H1 (cell line): ENCODE data around the gene FGF19. TPM values are rescaled to one million over a fixed set of nuclear protein-coding genes. Genes with fewer than 3 reads are reported as not detected.

Experiments used
- JUN ChIP-seq: IDR thresholded peaks from 2 replicates; pipeline ENCODE4 v1.6.1; 2011; ENCODE audit warnings: low read depth, mild to moderate bottlenecking, improper control_type of control experiment, low read length
- PHF8 ChIP-seq: fragments of 200-600 bp; sonication (generic); conservative IDR thresholded peaks from 2 replicates; pipeline ENCODE4 v1.7.1; 2012; ENCODE audit warnings: low read depth, mild to moderate bottlenecking, inconsistent platforms, low read length, moderate library complexity
- RAD21 ChIP-seq, 2 experiments: IDR thresholded peaks in 1 of 2; conservative IDR thresholded peaks in 1 of 2; 2 replicates each; pipeline ENCODE4 v1.6.1; 2011; ENCODE audit warnings: low read depth in 2 of 2, low read length in 2 of 2, improper control_type of control experiment in 1 of 2, inconsistent platforms in 1 of 2, mild to moderate bottlenecking in 1 of 2, moderate library complexity in 1 of 2
- SIN3A ChIP-seq, 2 experiments: IDR thresholded peaks in 1 of 2; conservative IDR thresholded peaks in 1 of 2; 2 replicates each; pipeline ENCODE4 v1.6.1; 2011 to 2012; ENCODE audit warnings: low read length in 2 of 2, improper control_type of control experiment in 1 of 2, low read depth in 1 of 2, mild to moderate bottlenecking in 1 of 2
- SP4 ChIP-seq: IDR thresholded peaks from 2 replicates; pipeline ENCODE4 v1.6.1; 2012; ENCODE audit warnings: low read length, inconsistent platforms
- SRF ChIP-seq: IDR thresholded peaks from 2 replicates; pipeline ENCODE4 v1.6.1; 2011; ENCODE audit warnings: mild to moderate bottlenecking, low read depth, low read length, moderate library complexity
- ZNF274 ChIP-seq: IDR thresholded peaks from 2 replicates; pipeline ENCODE4 v1.7.0; 2012; ENCODE audit warnings: low read length, borderline replicate concordance; ENCODE audit errors: extremely low read depth
- polyA plus RNA-seq, 7 experiments: library from polyadenylated mRNA; depleted of rRNA in 3 of 7; stranded (reverse) in 5 of 7; unstranded in 2 of 7; fragments of >200 nt in 5 of 7; fragments of 200-250 nt in 2 of 7; gene quantifications; 1 replicate in 5 of 7; 2 replicates in 1 of 7; 4 replicates in 1 of 7; pipeline versions ENCODE4 v1.2.1 to v1.2.3, GENCODE V29; 2011 to 2013; ENCODE audit warnings: missing spikeins in 2 of 7, mixed read lengths in 2 of 7
- total RNA-seq: library from RNA; stranded (reverse); fragmentation: NEBNext Ultra II Directional; extraction: Animal tissue kit (Norgen Biotek cat#: 25700); gene quantifications from 2 replicates; pipeline ENCODE4 v1.2.1, GENCODE V29; 2021

FGF19 gene
- total and polyA plus RNA-seq, 2 of the 8 experiments (the other 6 are each of a cell fraction or from before 2014, with no cell fraction given): 9.6 to 14.8 TPM

DNA sequence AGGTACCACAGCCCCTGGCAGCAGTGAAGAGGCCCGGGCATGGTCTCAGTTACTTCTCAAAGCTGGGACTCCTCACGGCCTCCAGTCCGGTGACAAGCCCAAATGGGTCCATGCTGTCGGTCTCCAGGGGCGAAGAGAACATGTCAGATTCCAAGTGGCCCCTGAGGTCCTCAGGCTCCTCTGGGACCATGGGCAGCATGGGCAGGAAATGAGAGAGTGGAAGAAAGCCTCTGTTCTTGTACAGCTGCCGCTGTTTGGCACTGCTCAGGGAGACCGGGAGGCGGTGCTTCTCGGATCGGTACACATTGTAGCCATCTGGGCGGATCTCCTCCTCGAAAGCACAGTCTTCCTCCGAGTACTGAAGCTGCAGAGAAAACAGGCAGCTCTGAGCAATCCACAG, 4.6 kb downstream of the FGF19 start (continued):
- TF ChIP-seq ZNF274 (no peak), JUN (no peak), PHF8 (no peak), SRF (no peak), RAD21 (IDR thresholded peaks at IDR 0.05 in 1 of 2, conservative IDR thresholded peaks at IDR 0.05 in 1 of 2; ENCODE audit: low read depth in 2 of 2, low read length in 2 of 2) (no peak), SP4 (no peak), SIN3A (conservative IDR thresholded peaks at IDR 0.05 in 1 of 2, IDR thresholded peaks at IDR 0.05 in 1 of 2; ENCODE audit: low read depth in 1 of 2, low read length in 2 of 2) (no peak)
- TF ChIP-seq, all 59 proteins: peak for 0
